GM20000 (cell line): ENCODE results near the gene TRMT11.

Source experiments
- DNase-seq: peaks from one replicate; pipeline ENCODE4 v3.0.0; 2012; ENCODE audit warnings: low spot score
- TF ChIP-seq, protein P1 (sequence below): IDR thresholded peaks from 2 replicates; pipeline ENCODE4 v1.5.1; 2012; ENCODE audit warnings: mild to moderate bottlenecking, control low read depth; ENCODE audit errors: extremely low read depth, missing control alignments

The TRMT11 gene

DNA sequence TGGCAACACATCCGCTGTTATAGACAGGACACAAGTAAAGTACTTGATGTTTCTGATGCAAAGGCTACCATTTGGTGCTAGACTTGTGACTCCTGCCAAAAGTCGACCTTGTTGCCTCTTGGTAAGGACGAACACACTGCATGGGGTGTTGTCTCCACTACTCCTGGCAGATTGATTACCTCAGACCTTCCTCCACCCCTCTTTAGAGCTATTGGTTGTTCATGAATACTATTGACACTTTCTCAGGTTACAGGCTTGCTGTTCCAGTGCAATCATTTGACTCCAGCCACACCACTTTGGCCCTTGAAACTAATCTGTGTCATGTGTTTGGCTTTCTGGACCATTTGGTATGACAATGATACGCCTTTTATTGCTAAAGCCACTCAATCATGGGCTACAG is 62.3 kb downstream of the TRMT11 start:
- DNase-seq = no peak
- TF ChIP-seq, protein P1, sequence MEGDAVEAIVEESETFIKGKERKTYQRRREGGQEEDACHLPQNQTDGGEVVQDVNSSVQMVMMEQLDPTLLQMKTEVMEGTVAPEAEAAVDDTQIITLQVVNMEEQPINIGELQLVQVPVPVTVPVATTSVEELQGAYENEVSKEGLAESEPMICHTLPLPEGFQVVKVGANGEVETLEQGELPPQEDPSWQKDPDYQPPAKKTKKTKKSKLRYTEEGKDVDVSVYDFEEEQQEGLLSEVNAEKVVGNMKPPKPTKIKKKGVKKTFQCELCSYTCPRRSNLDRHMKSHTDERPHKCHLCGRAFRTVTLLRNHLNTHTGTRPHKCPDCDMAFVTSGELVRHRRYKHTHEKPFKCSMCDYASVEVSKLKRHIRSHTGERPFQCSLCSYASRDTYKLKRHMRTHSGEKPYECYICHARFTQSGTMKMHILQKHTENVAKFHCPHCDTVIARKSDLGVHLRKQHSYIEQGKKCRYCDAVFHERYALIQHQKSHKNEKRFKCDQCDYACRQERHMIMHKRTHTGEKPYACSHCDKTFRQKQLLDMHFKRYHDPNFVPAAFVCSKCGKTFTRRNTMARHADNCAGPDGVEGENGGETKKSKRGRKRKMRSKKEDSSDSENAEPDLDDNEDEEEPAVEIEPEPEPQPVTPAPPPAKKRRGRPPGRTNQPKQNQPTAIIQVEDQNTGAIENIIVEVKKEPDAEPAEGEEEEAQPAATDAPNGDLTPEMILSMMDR = no peak

DNA sequence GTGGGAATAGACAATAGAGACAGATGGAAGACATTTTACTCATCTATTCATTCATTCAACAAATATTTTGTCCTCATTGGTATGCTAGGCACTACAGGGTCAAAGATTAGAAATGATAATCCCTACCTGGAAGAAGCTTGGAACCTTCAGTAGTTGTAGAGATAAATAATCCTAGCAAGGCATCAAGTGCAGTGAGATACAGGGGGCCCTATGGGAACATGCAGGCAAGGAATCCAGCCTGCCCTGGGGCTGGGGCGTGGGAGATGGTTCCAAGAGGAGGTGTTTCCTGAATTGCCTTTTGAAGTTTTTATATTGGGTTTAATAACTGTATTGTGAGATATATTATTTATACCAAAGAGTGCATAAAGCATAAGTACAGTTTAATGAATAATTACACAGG is 64.5 kb downstream of the TRMT11 start:
- DNase-seq = no peak
- TF ChIP-seq, protein P1 = no peak

DNA sequence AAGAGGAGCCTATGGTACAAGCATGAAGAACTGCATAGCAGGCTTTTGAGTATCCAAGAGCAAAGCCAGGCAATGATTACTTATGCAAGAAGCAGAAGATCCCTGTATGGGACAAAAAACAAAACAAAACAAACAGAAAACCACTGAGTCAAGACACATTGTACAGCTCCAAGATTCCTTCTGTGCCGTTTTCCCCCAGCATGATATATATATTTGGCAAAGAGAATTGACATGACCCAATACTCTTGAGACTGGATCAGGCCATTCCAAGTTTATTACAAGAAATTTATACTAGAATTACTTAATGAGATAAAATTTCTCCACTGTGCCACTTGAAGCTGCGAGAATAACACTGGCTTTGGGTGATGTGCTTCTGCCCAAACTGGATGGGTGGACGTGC is 65.5 kb downstream of the TRMT11 start:
- no peak for DNase-seq
- TF ChIP-seq, protein P1 = no peak

DNA sequence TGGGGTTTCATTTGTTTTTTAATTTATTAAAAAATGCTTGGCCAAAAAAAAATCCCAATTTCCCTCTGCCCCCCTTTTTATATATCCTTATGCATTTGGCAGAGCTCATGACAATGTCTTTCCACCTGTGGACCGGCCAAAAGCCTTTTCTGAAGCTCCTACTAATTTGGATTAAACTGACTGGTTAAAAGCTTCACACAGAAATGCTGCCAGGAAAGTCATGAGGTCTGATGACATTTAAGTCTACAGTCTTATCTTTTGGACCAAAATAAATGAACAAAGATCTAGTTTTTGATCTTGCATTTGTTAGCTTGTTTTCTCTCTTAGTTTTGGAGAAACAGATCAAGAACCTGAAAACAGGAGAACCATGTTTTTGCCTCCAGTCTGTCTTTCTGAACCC is 66.1 kb downstream of the TRMT11 start:
- TF ChIP-seq, protein P1 = no peak
- DNase-seq = no peak

DNA sequence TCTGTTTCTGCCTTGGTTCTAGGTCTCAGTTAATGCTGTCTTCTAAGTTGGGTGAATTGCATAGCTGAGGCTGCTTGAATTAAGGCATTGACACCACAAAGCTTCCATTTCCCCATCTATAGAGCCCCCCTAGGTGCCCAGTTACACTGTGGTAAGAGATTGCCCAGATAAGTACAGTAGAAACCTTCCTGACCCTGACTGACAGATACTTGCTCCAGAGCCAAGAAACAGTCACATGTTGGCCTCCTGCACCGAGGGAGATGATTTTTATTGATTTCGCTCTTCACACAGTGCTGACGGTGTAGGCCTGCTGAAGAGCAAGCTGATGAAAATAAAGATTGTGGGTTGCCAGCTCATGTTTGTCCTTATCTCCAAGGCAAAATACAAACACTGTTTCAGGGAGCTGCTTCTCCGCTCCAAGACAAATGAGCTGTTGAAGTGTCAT is 67.9 kb downstream of the TRMT11 start:
- no peak for DNase-seq
- TF ChIP-seq, protein P1 = no peak

DNA sequence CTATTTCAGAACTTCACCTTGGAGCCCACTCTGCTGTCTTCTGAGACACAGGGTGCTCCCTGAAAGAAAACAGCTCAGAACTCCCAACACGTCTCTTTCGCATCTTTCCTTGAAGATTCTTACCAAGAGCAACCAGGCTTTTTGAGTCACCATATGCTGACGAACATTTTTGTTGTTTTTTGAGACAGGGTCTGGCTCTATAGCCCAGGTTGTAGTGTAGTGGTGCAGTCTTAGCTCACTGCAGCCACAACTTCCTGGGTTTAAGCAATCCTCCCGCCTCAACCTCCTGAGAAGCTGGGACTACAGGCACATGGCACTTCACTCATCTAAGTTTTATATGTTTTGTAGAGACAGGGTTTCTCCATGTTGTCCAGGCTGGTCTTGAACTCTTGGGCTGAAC is 68.5 kb downstream of the TRMT11 start:
- TF ChIP-seq, protein P1 = no peak
- DNase-seq = no peak

DNA sequence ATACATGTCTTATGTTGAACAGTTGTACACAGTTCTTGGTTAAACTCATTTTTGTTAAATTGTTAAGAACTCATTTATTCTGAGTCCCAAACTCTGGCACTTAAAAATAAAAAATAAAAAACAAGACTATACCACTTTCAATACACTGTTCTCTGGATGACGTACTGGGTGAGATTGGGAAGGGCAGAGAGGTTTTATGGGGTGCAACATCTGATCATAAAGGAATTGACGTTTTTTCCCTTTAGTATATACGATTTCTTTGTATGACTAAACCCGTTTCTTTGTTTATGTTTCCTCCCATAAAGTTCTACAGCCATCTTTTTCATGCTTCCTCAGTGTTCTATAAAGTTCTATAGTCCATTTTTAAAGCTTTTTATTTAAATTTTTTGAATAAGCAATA is 69.1 kb downstream of the TRMT11 start:
- no peak for DNase-seq
- TF ChIP-seq, protein P1 = no peak
